ENCODE data around the gene ACOXL.

GRCh38 chr2:110717734-110718133, 14.6 kb upstream of the ACOXL start:
- TF ChIP-seq POLR2A (IDR thresholded peaks at IDR 0.05; ENCODE audit: low read length) (no peak), GATA1 (IDR thresholded peaks at IDR 0.05; ENCODE audit: low read depth, low read length) (no peak)

All from erythroblast (primary cell).